ENCODE measurements around the gene RFNG.

DNA sequence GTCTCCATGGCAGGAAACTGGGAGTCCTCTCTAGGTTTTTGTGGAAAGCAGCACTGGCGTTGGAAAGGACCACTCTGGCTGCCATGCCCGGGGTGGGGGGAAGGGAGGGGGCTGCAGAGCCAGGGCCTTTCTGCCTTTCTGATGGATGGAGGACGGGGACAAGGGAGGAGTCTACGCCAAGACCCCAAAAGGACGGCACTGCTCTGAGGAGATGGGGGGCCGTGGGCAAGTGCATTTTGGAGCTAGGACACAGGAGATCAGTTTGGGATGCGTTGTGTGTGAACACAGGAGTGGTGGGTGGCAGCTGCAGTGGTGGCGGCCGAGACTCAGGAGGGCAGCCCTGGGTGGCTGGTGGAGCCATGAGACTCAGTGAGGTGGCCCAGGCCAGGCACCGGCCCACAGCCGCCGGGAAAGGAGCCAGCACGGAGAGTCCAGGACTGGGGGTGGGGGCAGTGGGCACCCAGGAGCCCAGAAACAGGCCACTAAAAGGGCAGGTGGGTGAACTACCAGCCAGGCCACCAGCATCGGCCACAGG lies 31.0 kb downstream of the RFNG start:
- TF ChIP-seq, protein P1, sequence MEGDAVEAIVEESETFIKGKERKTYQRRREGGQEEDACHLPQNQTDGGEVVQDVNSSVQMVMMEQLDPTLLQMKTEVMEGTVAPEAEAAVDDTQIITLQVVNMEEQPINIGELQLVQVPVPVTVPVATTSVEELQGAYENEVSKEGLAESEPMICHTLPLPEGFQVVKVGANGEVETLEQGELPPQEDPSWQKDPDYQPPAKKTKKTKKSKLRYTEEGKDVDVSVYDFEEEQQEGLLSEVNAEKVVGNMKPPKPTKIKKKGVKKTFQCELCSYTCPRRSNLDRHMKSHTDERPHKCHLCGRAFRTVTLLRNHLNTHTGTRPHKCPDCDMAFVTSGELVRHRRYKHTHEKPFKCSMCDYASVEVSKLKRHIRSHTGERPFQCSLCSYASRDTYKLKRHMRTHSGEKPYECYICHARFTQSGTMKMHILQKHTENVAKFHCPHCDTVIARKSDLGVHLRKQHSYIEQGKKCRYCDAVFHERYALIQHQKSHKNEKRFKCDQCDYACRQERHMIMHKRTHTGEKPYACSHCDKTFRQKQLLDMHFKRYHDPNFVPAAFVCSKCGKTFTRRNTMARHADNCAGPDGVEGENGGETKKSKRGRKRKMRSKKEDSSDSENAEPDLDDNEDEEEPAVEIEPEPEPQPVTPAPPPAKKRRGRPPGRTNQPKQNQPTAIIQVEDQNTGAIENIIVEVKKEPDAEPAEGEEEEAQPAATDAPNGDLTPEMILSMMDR (conservative IDR thresholded peaks at IDR 0.05): no peak
- TF ChIP-seq EZH2 (IDR thresholded peaks at IDR 0.05; ENCODE audit: low read depth): no peak

Data from PC-9 (cell line).